ENCODE results near the gene MYO5A. TPM values are rescaled to one million over a fixed set of nuclear protein-coding genes. Genes with fewer than 3 reads are reported as not detected.

MYO5A gene
- total RNA-seq, 1 donor from 2014 or later, result 41.1 TPM

DNA sequence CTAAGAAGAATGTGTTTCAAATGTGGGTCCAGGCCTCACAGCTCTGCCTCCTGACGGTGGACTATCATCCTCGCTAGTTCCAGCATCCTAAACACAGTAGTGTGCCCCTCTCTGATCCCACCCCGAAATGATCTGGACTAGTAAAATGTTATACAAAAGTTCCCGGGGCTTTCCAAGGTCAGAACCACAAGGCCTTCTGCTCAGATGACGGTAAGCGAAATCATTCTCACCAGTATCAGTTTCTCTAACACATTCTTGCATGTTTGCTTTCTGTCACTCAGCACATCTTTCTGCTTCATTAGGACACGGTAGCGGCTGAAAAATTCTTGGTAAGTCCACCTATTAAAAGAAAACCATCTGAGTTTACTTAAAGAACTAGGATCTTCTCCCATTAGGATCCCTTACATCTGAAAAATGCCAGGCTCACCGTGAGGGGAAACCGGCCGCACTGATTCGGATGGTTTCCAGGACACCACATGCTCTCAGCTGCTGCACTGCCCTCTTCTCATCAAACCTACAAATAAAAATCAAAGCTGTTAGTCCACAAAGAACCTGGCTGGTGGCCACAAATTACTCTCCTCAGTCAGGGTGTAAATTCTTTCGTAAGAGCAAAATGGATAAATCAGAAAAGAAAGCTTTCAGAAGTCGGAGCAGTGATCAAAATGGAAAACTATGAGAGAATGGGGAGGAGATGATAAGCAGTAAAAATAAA, 149.1 kb downstream of the MYO5A start:
- Mint-ChIP-seq H3K4me3 (ENCODE audit: unreplicated experiment) (no peak overlapping the region), H3K27ac (ENCODE audit: unreplicated experiment) (no peak overlapping the region), H3K36me3 (ENCODE audit: unreplicated experiment) (peaks cover 62% of the 10 kb centered on the region), H3K27me3 (ENCODE audit: unreplicated experiment) (no peaks in the 10 kb centered on the region), H3K4me1 (ENCODE audit: unreplicated experiment) (no peaks in the 10 kb centered on the region), H3K9me3 (ENCODE audit: unreplicated experiment) (peaks cover 4% of the 10 kb centered on the region)
- TF ChIP-seq, protein P1, sequence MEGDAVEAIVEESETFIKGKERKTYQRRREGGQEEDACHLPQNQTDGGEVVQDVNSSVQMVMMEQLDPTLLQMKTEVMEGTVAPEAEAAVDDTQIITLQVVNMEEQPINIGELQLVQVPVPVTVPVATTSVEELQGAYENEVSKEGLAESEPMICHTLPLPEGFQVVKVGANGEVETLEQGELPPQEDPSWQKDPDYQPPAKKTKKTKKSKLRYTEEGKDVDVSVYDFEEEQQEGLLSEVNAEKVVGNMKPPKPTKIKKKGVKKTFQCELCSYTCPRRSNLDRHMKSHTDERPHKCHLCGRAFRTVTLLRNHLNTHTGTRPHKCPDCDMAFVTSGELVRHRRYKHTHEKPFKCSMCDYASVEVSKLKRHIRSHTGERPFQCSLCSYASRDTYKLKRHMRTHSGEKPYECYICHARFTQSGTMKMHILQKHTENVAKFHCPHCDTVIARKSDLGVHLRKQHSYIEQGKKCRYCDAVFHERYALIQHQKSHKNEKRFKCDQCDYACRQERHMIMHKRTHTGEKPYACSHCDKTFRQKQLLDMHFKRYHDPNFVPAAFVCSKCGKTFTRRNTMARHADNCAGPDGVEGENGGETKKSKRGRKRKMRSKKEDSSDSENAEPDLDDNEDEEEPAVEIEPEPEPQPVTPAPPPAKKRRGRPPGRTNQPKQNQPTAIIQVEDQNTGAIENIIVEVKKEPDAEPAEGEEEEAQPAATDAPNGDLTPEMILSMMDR (IDR thresholded peaks at IDR 0.05), result no peak
- no peak for DNase-seq (ENCODE audit: extremely low spot score, unreplicated experiment)

GRCh38 chr15:52378746-52379394, 149.8 kb downstream of the MYO5A start:
- no peak for DNase-seq (ENCODE audit: extremely low spot score, unreplicated experiment)
- no peaks in the 10 kb centered on the region for H3K4me1 Mint-ChIP-seq (ENCODE audit: unreplicated experiment)
- TF ChIP-seq, protein P1 (IDR thresholded peaks at IDR 0.05), result no peak
- H3K36me3 Mint-ChIP-seq (ENCODE audit: unreplicated experiment), result peaks cover 63% of the 10 kb centered on the region
- H3K27ac Mint-ChIP-seq (ENCODE audit: unreplicated experiment), result no peak overlapping the region
- no peak overlapping the region for H3K4me3 Mint-ChIP-seq (ENCODE audit: unreplicated experiment)
- no peaks in the 10 kb centered on the region for H3K27me3 Mint-ChIP-seq (ENCODE audit: unreplicated experiment)
- H3K9me3 Mint-ChIP-seq (ENCODE audit: unreplicated experiment), result peaks cover 8% of the 10 kb centered on the region

GRCh38 chr15:52370010-52370409, 158.7 kb downstream of the MYO5A start:
- TF ChIP-seq, protein P1 (IDR thresholded peaks at IDR 0.05), result no peak
- Mint-ChIP-seq H3K27ac (ENCODE audit: unreplicated experiment) (no peak overlapping the region), H3K9me3 (ENCODE audit: unreplicated experiment) (peaks cover 8% of the 10 kb centered on the region), H3K27me3 (ENCODE audit: unreplicated experiment) (no peaks in the 10 kb centered on the region), H3K36me3 (ENCODE audit: unreplicated experiment) (peaks cover 67% of the 10 kb centered on the region), H3K4me1 (ENCODE audit: unreplicated experiment) (no peaks in the 10 kb centered on the region), H3K4me3 (ENCODE audit: unreplicated experiment) (no peak overlapping the region)
- DNase-seq (ENCODE audit: extremely low spot score, unreplicated experiment), result no peak

- TF ChIP-seq, protein P1 (IDR thresholded peaks at IDR 0.05), result no peak
- no peaks in the 10 kb centered on the region for H3K27me3 Mint-ChIP-seq (ENCODE audit: unreplicated experiment)
- H3K9me3 Mint-ChIP-seq (ENCODE audit: unreplicated experiment), result peaks cover 3% of the 10 kb centered on the region
- no peaks in the 10 kb centered on the region for H3K4me1 Mint-ChIP-seq (ENCODE audit: unreplicated experiment)
- DNase-seq (ENCODE audit: extremely low spot score, unreplicated experiment), result no peak
- peaks cover 66% of the 10 kb centered on the region for H3K36me3 Mint-ChIP-seq (ENCODE audit: unreplicated experiment)
- no peak overlapping the region for H3K27ac Mint-ChIP-seq (ENCODE audit: unreplicated experiment)
- no peak overlapping the region for H3K4me3 Mint-ChIP-seq (ENCODE audit: unreplicated experiment)
Observed at GRCh38 chr15:52369455-52369854, 159.2 kb downstream of the MYO5A start.

DNA sequence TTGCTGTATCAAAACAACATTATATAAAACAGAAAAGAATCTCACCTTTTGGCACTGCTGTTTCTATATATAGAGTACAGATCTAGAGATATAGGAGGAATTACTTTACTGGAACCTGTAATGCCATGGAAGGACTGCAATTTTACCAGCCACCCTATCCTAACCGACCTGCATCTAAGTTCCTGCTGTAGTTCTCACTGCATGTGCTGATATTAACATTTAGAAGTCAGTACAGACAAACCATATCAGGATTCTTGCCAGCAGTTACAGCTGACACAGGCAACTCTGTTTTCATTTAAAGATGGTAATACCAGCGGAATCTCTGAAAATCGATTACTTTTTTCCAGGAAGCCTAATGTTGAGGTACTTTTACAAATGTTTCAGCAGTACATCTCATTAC, 159.7 kb downstream of the MYO5A start:
- Mint-ChIP-seq H3K4me3 (ENCODE audit: unreplicated experiment) (no peak overlapping the region), H3K27me3 (ENCODE audit: unreplicated experiment) (no peaks in the 10 kb centered on the region), H3K9me3 (ENCODE audit: unreplicated experiment) (no peaks in the 10 kb centered on the region), H3K4me1 (ENCODE audit: unreplicated experiment) (no peaks in the 10 kb centered on the region), H3K27ac (ENCODE audit: unreplicated experiment) (no peak overlapping the region), H3K36me3 (ENCODE audit: unreplicated experiment) (peaks cover 65% of the 10 kb centered on the region)
- no peak for DNase-seq (ENCODE audit: extremely low spot score, unreplicated experiment)
- TF ChIP-seq, protein P1 (IDR thresholded peaks at IDR 0.05), result no peak

Data from osteocyte (in vitro differentiated cells).